Mammary epithelial cell (primary cell): Measurements from ENCODE around the gene ANKZF1.

Source experiments
- CTCF ChIP-seq, 2 donors: IDR thresholded peaks in 1 of 2; conservative IDR thresholded peaks in 1 of 2; 2 replicates each; pipeline ENCODE4 v1.5.1; 2011 to 2012; ENCODE audit warnings: inconsistent platforms in 2 of 2, low read length in 2 of 2, mild to moderate bottlenecking in 2 of 2, control low read depth in 1 of 2, low read depth in 1 of 2; ENCODE audit not compliant: insufficient read depth in 1 of 2; ENCODE audit errors: extremely low read depth in 1 of 2
- EZH2 ChIP-seq: IDR thresholded peaks from 2 replicates; pipeline ENCODE4 v1.6.1; 2012; ENCODE audit warnings: low read length, inconsistent platforms, borderline replicate concordance

DNA sequence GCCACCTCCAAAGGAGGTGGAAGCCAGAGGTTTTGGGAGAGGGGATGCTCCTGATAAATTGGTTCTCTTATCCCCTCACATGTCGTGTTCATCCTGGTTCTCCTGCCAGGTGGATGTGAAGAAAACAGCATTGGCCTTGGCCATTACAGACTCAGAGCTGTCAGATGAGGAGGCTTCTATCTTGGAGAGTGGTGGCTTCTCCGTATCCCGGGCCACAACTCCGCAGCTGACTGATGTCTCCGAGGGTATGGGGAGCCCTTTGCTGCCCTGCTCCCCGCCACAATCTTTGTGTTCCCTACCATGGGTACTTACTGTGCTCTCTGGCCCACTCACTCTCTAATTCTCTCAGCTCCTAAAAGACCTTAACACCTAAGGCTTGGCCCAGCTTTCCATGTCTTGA lies 48.1 kb upstream of the ANKZF1 start:
- TF ChIP-seq CTCF (conservative IDR thresholded peaks at IDR 0.05 in 1 of 2, IDR thresholded peaks at IDR 0.05 in 1 of 2; ENCODE audit: extremely low read depth in 1 of 2, insufficient read depth in 1 of 2, low read depth in 1 of 2, low read length in 2 of 2) (no peak), EZH2 (no peak)
